Fibroblast of the aortic adventitia (primary cell): ENCODE data around the gene ZNF202. TPM values are rescaled to one million over a fixed set of nuclear protein-coding genes. Genes with fewer than 3 reads are reported as not detected.
"Not testable (repeated sequence)": the region's sequence is repeated elsewhere in the genome, so short reads cannot be mapped to it uniquely, and the experiment has no call there.

ENCODE experiments used
- DNase-seq: peaks from one replicate; pipeline ENCODE4 v3.0.0-alpha.2; 2010; ENCODE audit warnings: low read depth
- H3K4me3 ChIP-seq: 2 replicates; pipeline ENCODE4 v1.5.1; 2011; ENCODE audit warnings: low read depth, mild to moderate bottlenecking, control low read depth, low read length, moderate library complexity
- total RNA-seq: library from RNA; depleted of rRNA; stranded (reverse); fragments of >200 nt; gene quantifications from 2 replicates; pipeline ENCODE4 v1.2.3, GENCODE V29; 2012; ENCODE audit warnings: low replicate concordance
- TF ChIP-seq, protein P1 (sequence below): IDR thresholded peaks from 2 replicates; pipeline ENCODE4 v1.5.1; 2011; ENCODE audit warnings: mild to moderate bottlenecking, low read length, control low read depth, inconsistent platforms; ENCODE audit not compliant: insufficient read depth

The ZNF202 gene
- total RNA-seq, 1 donor, result 6.6 TPM

- DNase-seq, result no peak
- TF ChIP-seq, protein P1, sequence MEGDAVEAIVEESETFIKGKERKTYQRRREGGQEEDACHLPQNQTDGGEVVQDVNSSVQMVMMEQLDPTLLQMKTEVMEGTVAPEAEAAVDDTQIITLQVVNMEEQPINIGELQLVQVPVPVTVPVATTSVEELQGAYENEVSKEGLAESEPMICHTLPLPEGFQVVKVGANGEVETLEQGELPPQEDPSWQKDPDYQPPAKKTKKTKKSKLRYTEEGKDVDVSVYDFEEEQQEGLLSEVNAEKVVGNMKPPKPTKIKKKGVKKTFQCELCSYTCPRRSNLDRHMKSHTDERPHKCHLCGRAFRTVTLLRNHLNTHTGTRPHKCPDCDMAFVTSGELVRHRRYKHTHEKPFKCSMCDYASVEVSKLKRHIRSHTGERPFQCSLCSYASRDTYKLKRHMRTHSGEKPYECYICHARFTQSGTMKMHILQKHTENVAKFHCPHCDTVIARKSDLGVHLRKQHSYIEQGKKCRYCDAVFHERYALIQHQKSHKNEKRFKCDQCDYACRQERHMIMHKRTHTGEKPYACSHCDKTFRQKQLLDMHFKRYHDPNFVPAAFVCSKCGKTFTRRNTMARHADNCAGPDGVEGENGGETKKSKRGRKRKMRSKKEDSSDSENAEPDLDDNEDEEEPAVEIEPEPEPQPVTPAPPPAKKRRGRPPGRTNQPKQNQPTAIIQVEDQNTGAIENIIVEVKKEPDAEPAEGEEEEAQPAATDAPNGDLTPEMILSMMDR, result no peak
- H3K4me3 ChIP-seq, result no peak overlapping the region
These were observed 15.3 kb downstream of the ZNF202 start for GRCh38 chr11:123725995-123726655.

DNA sequence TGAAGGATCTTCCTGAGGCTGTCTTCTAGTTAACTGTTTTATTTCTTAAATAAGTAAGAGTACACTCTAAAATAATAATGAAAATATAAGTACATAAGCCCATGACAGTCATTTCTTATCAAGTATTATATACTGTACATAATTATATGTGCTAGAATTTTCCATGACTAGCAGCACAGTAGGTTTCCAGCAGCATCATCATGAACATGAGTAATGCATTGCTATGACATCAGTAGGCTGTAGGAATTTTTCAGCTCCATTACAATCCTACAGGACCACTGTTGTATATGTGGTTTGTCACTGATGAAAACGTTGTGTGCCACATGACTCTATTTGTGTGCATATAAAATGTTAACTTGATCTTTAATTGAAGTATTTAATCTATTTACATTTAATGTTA is 22.0 kb downstream of the ZNF202 start:
- peak; percentile 47 for DNase-seq
- no peak overlapping the region for H3K4me3 ChIP-seq
- TF ChIP-seq, protein P1, result no peak

- H3K4me3 ChIP-seq, result no peak overlapping the region
- no peak for DNase-seq
- TF ChIP-seq, protein P1, result no peak
These were observed 23.0 kb downstream of the ZNF202 start for GRCh38 chr11:123718469-123718868.

- no peak overlapping the region for H3K4me3 ChIP-seq
- TF ChIP-seq, protein P1, result no peak
- DNase-seq, result peak; percentile 14
These were observed 23.4 kb downstream of the ZNF202 start for GRCh38 chr11:123718063-123718462.

GRCh38 chr11:123712627-123713026 is 28.8 kb downstream of the ZNF202 start:
- not testable (repeated sequence) for DNase-seq, H3K4me3 ChIP-seq

DNA sequence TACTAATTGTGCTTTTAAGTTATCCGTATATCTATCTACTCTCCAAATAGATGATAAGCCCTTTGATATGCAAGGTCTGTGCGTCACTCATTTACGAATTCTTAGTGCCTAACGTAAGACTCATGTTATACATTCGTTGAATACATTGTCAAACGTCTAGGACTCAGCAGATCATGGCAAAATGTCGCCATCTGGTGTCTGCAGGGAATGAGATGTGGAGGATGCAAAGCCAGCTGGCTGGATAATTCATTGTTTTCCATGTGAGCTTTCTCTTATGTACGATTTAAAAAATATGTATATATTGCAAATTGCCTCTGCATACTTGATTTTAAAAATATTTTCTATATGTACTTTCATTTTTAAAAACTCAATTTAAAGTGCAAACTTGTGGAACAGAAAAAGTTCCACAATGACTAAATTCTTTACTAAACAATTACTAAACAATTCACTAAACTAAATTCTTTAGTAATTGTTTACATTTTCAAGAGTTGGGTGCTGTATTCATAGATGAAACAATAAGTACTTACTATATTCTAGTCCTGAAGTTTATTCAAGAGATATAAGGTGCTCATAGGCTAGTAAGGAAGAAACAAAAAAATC is 33.8 kb downstream of the ZNF202 start:
- TF ChIP-seq, protein P1, result peak; percentile 88
- H3K4me3 ChIP-seq, result no peak overlapping the region
- DNase-seq, result peak; percentile 79

DNA sequence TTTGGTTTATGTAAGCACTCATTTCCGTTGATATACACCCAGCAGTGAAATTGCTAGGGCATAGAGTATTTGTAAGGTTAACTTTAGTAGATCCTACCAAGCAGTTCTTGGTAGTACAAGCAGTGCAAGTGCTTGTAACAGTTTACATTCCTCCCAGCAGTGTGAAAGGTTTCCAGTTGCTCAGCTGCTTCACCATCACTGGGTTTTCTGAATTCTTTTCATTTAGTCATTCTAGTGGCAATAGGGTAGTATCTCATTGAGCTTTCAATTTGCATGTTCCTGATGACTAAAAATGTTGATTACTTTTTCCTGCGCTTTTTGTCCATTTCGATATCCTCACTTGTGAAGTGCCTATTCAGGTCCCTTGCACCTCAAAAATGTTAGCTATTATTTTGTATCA is 34.3 kb downstream of the ZNF202 start:
- no peak for DNase-seq
- TF ChIP-seq, protein P1, result no peak

More for the DNA sequence above, 34.3 kb downstream of the ZNF202 start:
- H3K4me3 ChIP-seq, result no peak overlapping the region
